Hepatocyte (in vitro differentiated cells): ENCODE data around the gene NEUROD2. TPM values are rescaled to one million over a fixed set of nuclear protein-coding genes. Genes with fewer than 3 reads are reported as not detected.

Experiments
- DNase-seq: peaks from one replicate; pipeline ENCODE4 v3.0.0-alpha.2; 2016; ENCODE audit warnings: low spot score
- H2AFZ ChIP-seq: fragments of 200-600 bp; sonication (generic); 2 replicates; pipeline ENCODE4 v1.6.0; 2016; ENCODE audit warnings: antibody characterized with exemption, mild to moderate bottlenecking
- H3K27ac ChIP-seq: fragments of 200-600 bp; sonication (generic); 2 replicates; pipeline ENCODE4 v1.5.1; 2016; ENCODE audit warnings: mild to moderate bottlenecking
- H3K27me3 ChIP-seq: fragments of 200-600 bp; sonication (generic); 2 replicates; pipeline ENCODE4 v1.6.1; 2016
- H3K36me3 ChIP-seq: fragments of 200-600 bp; sonication (generic); replicated peaks from 2 replicates; pipeline ENCODE4 v1.5.1; 2016; ENCODE audit warnings: low read depth; ENCODE audit not compliant: insufficient read depth
- H3K4me1 ChIP-seq: fragments of 200-600 bp; sonication (generic); 2 replicates; pipeline ENCODE4 v1.5.1; 2016; ENCODE audit warnings: mild to moderate bottlenecking, moderate library complexity; ENCODE audit not compliant: insufficient read depth
- H3K4me2 ChIP-seq: fragments of 200-600 bp; sonication (generic); 2 replicates; pipeline ENCODE4 v1.6.0; 2016
- H3K4me3 ChIP-seq: fragments of 200-600 bp; sonication (generic); 2 replicates; pipeline ENCODE4 v1.5.1; 2016; ENCODE audit warnings: mild to moderate bottlenecking
- H3K79me2 ChIP-seq: fragments of 200-600 bp; sonication (generic); 2 replicates; pipeline ENCODE4 v1.6.0; 2017; ENCODE audit warnings: mild to moderate bottlenecking
- H3K9me2 ChIP-seq: fragments of 200-600 bp; sonication (generic); replicated peaks from 2 replicates; pipeline ENCODE4 v1.6.0; 2017; ENCODE audit warnings: mild to moderate bottlenecking; ENCODE audit not compliant: insufficient read depth
- H3K9me3 ChIP-seq: fragments of 200-600 bp; sonication (generic); 2 replicates; pipeline ENCODE4 v1.5.1; 2016; ENCODE audit warnings: low read depth, mild to moderate bottlenecking
- H4K20me1 ChIP-seq: fragments of 200-600 bp; sonication (generic); 2 replicates; pipeline ENCODE4 v1.6.0; 2016; ENCODE audit warnings: mild to moderate bottlenecking; ENCODE audit not compliant: insufficient read depth, poor library complexity, severe bottlenecking
- CTCF ChIP-seq: fragments of 200-600 bp; sonication (generic); IDR thresholded peaks from 2 replicates; pipeline ENCODE4 v1.5.1; 2016; ENCODE audit warnings: antibody characterized with exemption, mild to moderate bottlenecking; ENCODE audit not compliant: poor library complexity
- EZH2 ChIP-seq: fragments of 200-600 bp; sonication (generic); IDR thresholded peaks from 2 replicates; pipeline ENCODE4 v1.6.1; 2016; ENCODE audit warnings: antibody characterized with exemption, mild to moderate bottlenecking, borderline replicate concordance
- EZH2phosphoT487 ChIP-seq: fragments of 200-600 bp; sonication (generic); IDR thresholded peaks from one replicate; pipeline ENCODE4 v1.6.1; 2018; ENCODE audit warnings: antibody characterized with exemption, mild to moderate bottlenecking, low read depth, moderate library complexity; ENCODE audit not compliant: unreplicated experiment, severe bottlenecking
- WGBS: methylation state at CpG from one replicate; pipeline ENCODE4 v1.1.6; 2016; ENCODE audit warnings: low lambda C conversion rate; ENCODE audit errors: missing lambda C conversion rate; 5-methylcytosine and 5-hydroxymethylcytosine counted together
- polyA plus RNA-seq: library from polyadenylated mRNA; unstranded; fragments of >200 nt; fragmentation: Nextera tagmentation; extraction: Ambion mirVana; gene quantifications from 2 replicates; pipeline ENCODE4 v1.2.1, GENCODE V29; 2016
- total RNA-seq: library from RNA; depleted of rRNA; stranded (reverse); fragments of >200 nt; gene quantifications from 2 replicates; pipeline ENCODE4 v1.2.3, GENCODE V29; 2014

The NEUROD2 gene
- total and polyA plus RNA-seq, 2 experiments from 2014 or later: not detected

- Histone ChIP-seq H3K27ac (no peak overlapping the region), H4K20me1 (no peaks in the 10 kb centered on the region), H2AFZ (no peak overlapping the region), H3K79me2 (no peaks in the 10 kb centered on the region), H3K9me2 (no peaks in the 10 kb centered on the region), H3K4me3 (no peak overlapping the region), H3K4me2 (no peak overlapping the region), H3K27me3 (peaks cover 68% of the 10 kb centered on the region), H3K36me3 (no peaks in the 10 kb centered on the region), H3K9me3 (no peaks in the 10 kb centered on the region), H3K4me1 (peaks cover 9% of the 10 kb centered on the region)
- WGBS: 89% methylated on average over 3 of the region's 3 CpGs
- no peak for TF ChIP-seq EZH2
- no peak for TF ChIP-seq CTCF
- TF ChIP-seq EZH2phosphoT487: no peak
- DNase-seq: no peak
Observed at GRCh38 chr17:39614545-39615157, 6.9 kb upstream of the NEUROD2 start.

- no peak overlapping the region for H3K4me2 ChIP-seq
- no peak overlapping the region for H3K4me3 ChIP-seq
- no peak overlapping the region for H3K27ac ChIP-seq
- H3K27me3 ChIP-seq: peaks cover 74% of the 10 kb centered on the region
- 80% methylated on average over 7 of the region's 7 CpGs for WGBS
- H3K9me3 ChIP-seq: no peaks in the 10 kb centered on the region
- no peaks in the 10 kb centered on the region for H4K20me1 ChIP-seq
- no peaks in the 10 kb centered on the region for H3K4me1 ChIP-seq
- no peak for DNase-seq
- no peaks in the 10 kb centered on the region for H3K36me3 ChIP-seq
- H3K79me2 ChIP-seq: no peaks in the 10 kb centered on the region
- H2AFZ ChIP-seq: no peak overlapping the region
- TF ChIP-seq CTCF (no peak), EZH2phosphoT487 (no peak), EZH2 (no peak)
- H3K9me2 ChIP-seq: no peaks in the 10 kb centered on the region
Observed at GRCh38 chr17:39612935-39613464, 5.3 kb upstream of the NEUROD2 start.

- no peak for TF ChIP-seq CTCF
- no peak for TF ChIP-seq EZH2
- TF ChIP-seq EZH2phosphoT487: no peak
Observed at GRCh38 chr17:39612291-39612894, 4.7 kb upstream of the NEUROD2 start.

More at GRCh38 chr17:39612291-39612894, 4.7 kb upstream of the NEUROD2 start:
- Histone ChIP-seq H3K36me3 (no peaks in the 10 kb centered on the region), H3K9me2 (no peaks in the 10 kb centered on the region), H3K9me3 (no peaks in the 10 kb centered on the region), H3K27ac (no peak overlapping the region), H3K4me2 (no peak overlapping the region), H3K4me1 (no peaks in the 10 kb centered on the region), H2AFZ (no peak overlapping the region), H3K79me2 (no peaks in the 10 kb centered on the region), H3K4me3 (no peak overlapping the region), H4K20me1 (no peaks in the 10 kb centered on the region), H3K27me3 (peaks cover 79% of the 10 kb centered on the region)
- 64% methylated on average over 6 of the region's 22 CpGs for WGBS
- DNase-seq: no peak
